ENCODE measurements around the gene HOOK2. TPM values are rescaled to one million over a fixed set of nuclear protein-coding genes. Genes with fewer than 3 reads are reported as not detected.

The HOOK2 gene
- total RNA-seq, 4 donors from 2014 or later: 193 to 379 (median 285) TPM

GRCh38 chr19:12783849-12784393, 8.6 kb upstream of the HOOK2 start:
- peak in 2 of 3 donors; percentile 72 to 75 for DNase-seq

GRCh38 chr19:12783291-12783848, 8.0 kb upstream of the HOOK2 start:
- Histone ChIP-seq H3K9me3 (no peaks in the 10 kb centered on the region), H3K36me3 (no peaks in the 10 kb centered on the region), H3K4me3 (peak overlapping the region; percentile 39 to 62 (median 50)), H3K27ac (peak overlapping the region; percentile 97 to 100 (median 100)), H3K27me3 (no peaks in the 10 kb centered on the region), H3K4me1 (peaks cover 24 to 76% (median 46%) of the 10 kb centered on the region in 4 donors)
- TF ChIP-seq POLR2A (IDR thresholded peaks at IDR 0.05): no peak
- TF ChIP-seq CTCF (IDR thresholded peaks at IDR 0.05): no peak
- DNase-seq: no peak

More at GRCh38 chr19:12783849-12784393, 8.6 kb upstream of the HOOK2 start:
- H3K36me3 ChIP-seq: no peaks in the 10 kb centered on the region
- H3K4me1 ChIP-seq: peaks cover 24 to 74% (median 47%) of the 10 kb centered on the region in 4 donors
- H3K27ac ChIP-seq: peak overlapping the region; percentile 97 to 100 (median 100)
- peak overlapping the region in 1 of 4 donors; percentile 4 for H3K4me3 ChIP-seq
- H3K27me3 ChIP-seq: no peaks in the 10 kb centered on the region
- TF ChIP-seq CTCF (IDR thresholded peaks at IDR 0.05) (no peak), POLR2A (IDR thresholded peaks at IDR 0.05) (no peak)
- H3K9me3 ChIP-seq: no peaks in the 10 kb centered on the region

- TF ChIP-seq POLR2A (IDR thresholded peaks at IDR 0.05) (peak; percentile 47 to 79), CTCF (IDR thresholded peaks at IDR 0.05) (peak in 2 of 6 experiments; percentile 4 to 21)
- Histone ChIP-seq H3K9me3 (no peaks in the 10 kb centered on the region), H3K27ac (peak overlapping the region; percentile 97 to 100 (median 100)), H3K4me1 (peaks cover 24 to 72% (median 43%) of the 10 kb centered on the region in 4 donors), H3K27me3 (no peaks in the 10 kb centered on the region), H3K4me3 (peak overlapping the region; percentile 39 to 62 (median 50)), H3K36me3 (no peaks in the 10 kb centered on the region)
- DNase-seq: peak; percentile 88 to 94 (median 91)
Observed at GRCh38 chr19:12782424-12783290, 7.3 kb upstream of the HOOK2 start.

GRCh38 chr19:12782174-12782423, 6.7 kb upstream of the HOOK2 start:
- TF ChIP-seq POLR2A (IDR thresholded peaks at IDR 0.05) (no peak), CTCF (IDR thresholded peaks at IDR 0.05) (no peak)
- DNase-seq: peak in 1 of 3 donors; percentile 94
- Histone ChIP-seq H3K27me3 (no peaks in the 10 kb centered on the region), H3K36me3 (no peaks in the 10 kb centered on the region), H3K4me1 (peaks cover 23 to 70% (median 43%) of the 10 kb centered on the region in 4 donors), H3K9me3 (no peaks in the 10 kb centered on the region), H3K4me3 (peak overlapping the region; percentile 39 to 62 (median 50)), H3K27ac (peak overlapping the region; percentile 97 to 100 (median 100))

- peaks cover 12 to 60% (median 25%) of the 10 kb centered on the region in 4 donors for H3K4me1 ChIP-seq
Observed at GRCh38 chr19:12779162-12779993, 4.0 kb upstream of the HOOK2 start.

More at GRCh38 chr19:12779162-12779993, 4.0 kb upstream of the HOOK2 start:
- Histone ChIP-seq H3K9me3 (no peaks in the 10 kb centered on the region), H3K27ac (peak overlapping the region; percentile 94 to 97 (median 96)), H3K4me3 (peak overlapping the region in 1 of 4 donors; percentile 82), H3K36me3 (no peaks in the 10 kb centered on the region), H3K27me3 (no peaks in the 10 kb centered on the region)
- DNase-seq: peak in 1 of 3 donors; percentile 64
- no peak for TF ChIP-seq POLR2A (IDR thresholded peaks at IDR 0.05)
- no peak for TF ChIP-seq CTCF (IDR thresholded peaks at IDR 0.05)

All from Peyer's patch (tissue), 4 donors.